HCT116 (cell line): ENCODE data around the gene IL1RAPL1. TPM values are rescaled to one million over a fixed set of nuclear protein-coding genes. Genes with fewer than 3 reads are reported as not detected.

Source experiments
- ATAC-seq: fragments of 200-7000 bp; cut with Tn5 transposase; 2 replicates; pipeline ENCODE4 v1.9.1; 2020; ENCODE audit warnings: mild to moderate bottlenecking, moderate library complexity
- BruUV-seq: library from RNA; stranded (reverse); fragments of 400-500 nt; replicated peaks from 2 replicates; lab custom pipeline; 2021; lab: Mats Ljungman, UMichigan
- CTCF ChIA-PET: fragments of 300-600 bp; sonication (Branson Sonifier 250); formaldehyde crosslinking; loops from one replicate; lab custom pipeline; 2021; ENCODE audit warnings: antibody characterized with exemption; lab: Charles Lee
- POLR2A ChIA-PET: fragments of 300-600, 350-600 bp; sonication (Branson Sonifier 250); formaldehyde crosslinking; loops from one replicate; lab custom pipeline; 2021; ENCODE audit warnings: antibody characterized with exemption; lab: Charles Lee
- RAD21 ChIA-PET, 2 experiments: fragments of 300-600 bp; sonication (Branson Sonifier 250); formaldehyde crosslinking; loops; one replicate each; lab custom pipeline; 2023; ENCODE audit warnings: low total read pairs in 2 of 2; ENCODE audit not compliant: uncharacterized antibody in 2 of 2, unreplicated experiment in 2 of 2, low non-redundant PET in 1 of 2; lab: Charles Lee
- DNase-seq: peaks from one replicate; pipeline ENCODE4 v3.0.0-alpha.2; 2010; ENCODE audit warnings: low read depth, low spot score
- H2AFZ ChIP-seq: fragments of 200-600 bp; shearing (Covaris generic), sonication (generic); 2 replicates; pipeline ENCODE4 v1.6.1; 2017; ENCODE audit warnings: low read depth, mixed run types, mixed read lengths, antibody characterized with exemption, low read length; ENCODE audit not compliant: poor library complexity, severe bottlenecking
- H3K27ac ChIP-seq: 2 replicates; pipeline ENCODE4 v1.5.1; 2012; ENCODE audit warnings: low read depth, low read length
- H3K27me3 ChIP-seq: fragments of 200-600 bp; sonication (generic); 2 replicates; pipeline ENCODE4 v1.6.1; 2016; ENCODE audit warnings: mixed run types, low read length, mixed read lengths; ENCODE audit not compliant: insufficient read depth
- H3K36me3 ChIP-seq, 2 experiments: fragments of 200-500 bp in 1 of 2; fragments of 200-600 bp in 1 of 2; sonication (Bioruptor generic) in 1 of 2; sonication (generic) in 1 of 2; 2 replicates each; pipeline versions ENCODE4 v1.5.1 to v1.6.1; 2014 to 2016; ENCODE audit warnings: low read length in 2 of 2, inconsistent platforms in 1 of 2, mixed read lengths in 1 of 2, mixed run types in 1 of 2; ENCODE audit not compliant: insufficient read depth in 2 of 2, control insufficient read depth in 1 of 2
- H3K4me1 ChIP-seq, 2 experiments: fragments of 200-600 bp in 1 of 2; sonication (generic) in 1 of 2; 2 replicates each; pipeline versions ENCODE4 v1.5.1 to v1.6.1; 2012 to 2017; ENCODE audit warnings: low read length in 2 of 2, inconsistent platforms in 1 of 2, mild to moderate bottlenecking in 1 of 2, mixed read lengths in 1 of 2, mixed run types in 1 of 2, moderate library complexity in 1 of 2; ENCODE audit not compliant: insufficient read depth in 2 of 2, control insufficient read depth in 1 of 2
- H3K4me2 ChIP-seq: fragments of 200-600 bp; sonication (generic); 2 replicates; pipeline ENCODE4 v1.6.1; 2017; ENCODE audit warnings: mixed run types, low read length, mixed read lengths
- H3K4me3 ChIP-seq, 2 experiments: fragments of 200-600 bp in 1 of 2; sonication (generic) in 1 of 2; replicated peaks in 1 of 2; 2 replicates each; pipeline ENCODE4 v1.5.1; 2011 to 2016; ENCODE audit warnings: low read length in 2 of 2, control low read depth in 1 of 2, low read depth in 1 of 2, mild to moderate bottlenecking in 1 of 2, mixed read lengths in 1 of 2, mixed run types in 1 of 2
- H3K79me2 ChIP-seq: fragments of 200-600 bp; sonication (generic); 2 replicates; pipeline ENCODE4 v1.6.1; 2017; ENCODE audit warnings: mild to moderate bottlenecking, mixed run types, low read length, moderate library complexity, mixed read lengths; ENCODE audit not compliant: insufficient read depth
- H3K9ac ChIP-seq: fragments of 200-600 bp; sonication (generic); 2 replicates; pipeline ENCODE4 v1.6.1; 2016; ENCODE audit warnings: low read length, mixed read lengths
- H3K9me2 ChIP-seq: fragments of 200-600 bp; sonication (generic), shearing (Covaris generic); 2 replicates; pipeline ENCODE4 v1.6.1; 2017; ENCODE audit warnings: mixed run types, mild to moderate bottlenecking, moderate library complexity; ENCODE audit not compliant: insufficient read depth
- H3K9me3 ChIP-seq, 2 experiments: fragments of 200-500 bp in 1 of 2; fragments of 200-600 bp in 1 of 2; sonication (Bioruptor generic) in 1 of 2; sonication (generic) in 1 of 2; 2 replicates each; pipeline ENCODE4 v1.6.1; 2014 to 2017; ENCODE audit warnings: low read length in 2 of 2, mixed read lengths in 2 of 2, inconsistent platforms in 1 of 2, low read depth in 1 of 2, mild to moderate bottlenecking in 1 of 2, mixed run types in 1 of 2, moderate library complexity in 1 of 2; ENCODE audit not compliant: control insufficient read depth in 1 of 2, insufficient read depth in 1 of 2
- H4K20me1 ChIP-seq: fragments of 200-600 bp; sonication (generic), shearing (Covaris generic); 2 replicates; pipeline ENCODE4 v1.6.1; 2017; ENCODE audit warnings: mixed run types, mild to moderate bottlenecking, moderate library complexity; ENCODE audit not compliant: insufficient read depth
- EZH2phosphoT487 ChIP-seq: fragments of 200-600 bp; IDR thresholded peaks from 2 replicates; pipeline ENCODE4 v1.6.1; 2018; ENCODE audit warnings: antibody characterized with exemption, borderline replicate concordance
- FOSL1 ChIP-seq: IDR thresholded peaks from 2 replicates; pipeline ENCODE4 v1.6.1; 2012; ENCODE audit warnings: low read depth
- RAD21 ChIP-seq: IDR thresholded peaks from 2 replicates; pipeline ENCODE4 v1.6.1; 2012; ENCODE audit warnings: low read depth, mild to moderate bottlenecking
- TCF7L2 ChIP-seq: IDR thresholded peaks from 2 replicates; pipeline ENCODE4 v1.7.0; 2011; ENCODE audit warnings: borderline replicate concordance, inconsistent platforms; ENCODE audit not compliant: insufficient read depth, insufficient read length; ENCODE audit errors: extremely low read depth
- ZFX ChIP-seq: fragments of 450-650 bp; IDR thresholded peaks from 2 replicates; pipeline ENCODE4 v1.6.1; 2017
- ZNF274 ChIP-seq: fragments of 200-500 bp; sonication (Bioruptor generic); IDR thresholded peaks from 2 replicates; pipeline ENCODE4 v1.6.1; 2014; ENCODE audit warnings: mild to moderate bottlenecking, low read depth, low read length, inconsistent platforms
- intact Hi-C: fragments of 100-400 bp; cut with micrococcal nuclease; formaldehyde crosslinking; loops from 2 replicates; pipeline ENCODE4 v1.10.0; 2022
- total RNA-seq: library from RNA; stranded (reverse); gene quantifications from one replicate; pipeline ENCODE4 v1.2.1, GENCODE V29; 2021; ENCODE audit not compliant: unreplicated experiment
- TF ChIP-seq, protein P1 (sequence below), 3 experiments: fragments of 200-600 bp in 1 of 3; sonication (generic) in 1 of 3; IDR thresholded peaks in 2 of 3; conservative IDR thresholded peaks in 1 of 3; 2 replicates each; pipeline ENCODE4 v1.5.1; 2012 to 2017; ENCODE audit warnings: low read depth in 2 of 3, low read length in 2 of 3, antibody characterized with exemption in 1 of 3, borderline replicate concordance in 1 of 3, control low read depth in 1 of 3, mild to moderate bottlenecking in 1 of 3, mixed read lengths in 1 of 3, mixed run types in 1 of 3, moderate library complexity in 1 of 3; ENCODE audit not compliant: insufficient read depth in 1 of 3

The IL1RAPL1 gene
- total RNA-seq, 1 experiment from 2014 or later = 2.8 TPM

DNA sequence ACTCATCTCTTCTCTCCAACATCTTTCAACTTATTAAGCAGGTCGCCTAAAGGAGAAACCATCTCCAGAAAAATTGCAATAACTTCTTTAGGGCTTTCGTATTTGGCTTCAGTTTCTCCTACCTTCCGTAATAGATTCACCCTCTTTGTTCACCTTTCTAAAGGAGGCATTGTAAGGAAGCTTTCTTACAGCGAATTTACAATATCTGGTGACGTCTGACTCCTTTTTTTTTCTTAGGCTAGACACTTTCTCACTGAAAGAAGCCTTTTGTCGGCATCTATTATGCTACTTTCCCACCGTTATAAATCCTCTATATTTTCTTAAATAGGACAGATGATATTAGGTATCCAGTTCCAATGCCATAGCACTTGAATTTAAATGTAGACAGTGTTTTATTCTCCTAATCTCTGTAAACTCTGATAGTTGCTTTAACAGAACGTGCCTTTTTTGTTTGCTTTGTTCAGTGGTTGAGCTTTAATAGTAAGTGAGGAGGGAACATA, 302.4 kb downstream of the IL1RAPL1 start (continued):
- no peak for TF ChIP-seq FOSL1

DNA sequence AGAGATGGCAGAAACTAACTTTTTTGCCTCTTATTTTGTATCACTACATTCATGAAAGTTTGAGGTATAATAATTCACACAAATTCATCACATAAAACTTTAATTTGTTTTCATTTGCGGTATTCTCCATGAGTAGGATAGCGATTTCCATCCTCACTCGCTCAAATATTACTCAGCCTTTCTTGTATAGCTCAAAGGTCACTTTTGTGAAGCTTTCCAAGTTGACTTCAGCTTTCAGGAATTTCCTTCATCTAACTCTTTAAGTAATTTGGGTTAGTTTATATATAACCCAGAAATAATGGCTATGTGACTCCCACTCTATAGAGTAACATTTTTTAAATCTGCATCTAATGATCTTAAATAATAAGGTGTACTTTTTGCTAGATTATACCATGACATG, 314.4 kb downstream of the IL1RAPL1 start:
- RAD21 ChIA-PET = no interaction called here
- H3K36me3 ChIP-seq = no peaks in the 10 kb centered on the region
- H3K4me2 ChIP-seq = no peak overlapping the region
- DNase-seq = no peak
- H3K9ac ChIP-seq = no peak overlapping the region
- no peaks in the 10 kb centered on the region for H3K9me3 ChIP-seq
- no peak overlapping the region for H3K4me3 ChIP-seq
- H4K20me1 ChIP-seq = no peaks in the 10 kb centered on the region
- no peaks in the 10 kb centered on the region for H3K4me1 ChIP-seq
- intact Hi-C loops = no loop called here
- ATAC-seq = no peak
- CTCF ChIA-PET = no interaction called here
- no peaks in the 10 kb centered on the region for H3K79me2 ChIP-seq
- H3K27ac ChIP-seq = no peak overlapping the region
- no peak for TF ChIP-seq RAD21
- no peak for TF ChIP-seq ZFX
- no peak for TF ChIP-seq ZNF274
- TF ChIP-seq, protein P1, sequence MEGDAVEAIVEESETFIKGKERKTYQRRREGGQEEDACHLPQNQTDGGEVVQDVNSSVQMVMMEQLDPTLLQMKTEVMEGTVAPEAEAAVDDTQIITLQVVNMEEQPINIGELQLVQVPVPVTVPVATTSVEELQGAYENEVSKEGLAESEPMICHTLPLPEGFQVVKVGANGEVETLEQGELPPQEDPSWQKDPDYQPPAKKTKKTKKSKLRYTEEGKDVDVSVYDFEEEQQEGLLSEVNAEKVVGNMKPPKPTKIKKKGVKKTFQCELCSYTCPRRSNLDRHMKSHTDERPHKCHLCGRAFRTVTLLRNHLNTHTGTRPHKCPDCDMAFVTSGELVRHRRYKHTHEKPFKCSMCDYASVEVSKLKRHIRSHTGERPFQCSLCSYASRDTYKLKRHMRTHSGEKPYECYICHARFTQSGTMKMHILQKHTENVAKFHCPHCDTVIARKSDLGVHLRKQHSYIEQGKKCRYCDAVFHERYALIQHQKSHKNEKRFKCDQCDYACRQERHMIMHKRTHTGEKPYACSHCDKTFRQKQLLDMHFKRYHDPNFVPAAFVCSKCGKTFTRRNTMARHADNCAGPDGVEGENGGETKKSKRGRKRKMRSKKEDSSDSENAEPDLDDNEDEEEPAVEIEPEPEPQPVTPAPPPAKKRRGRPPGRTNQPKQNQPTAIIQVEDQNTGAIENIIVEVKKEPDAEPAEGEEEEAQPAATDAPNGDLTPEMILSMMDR (IDR thresholded peaks at IDR 0.05 in 2 of 3, conservative IDR thresholded peaks at IDR 0.05 in 1 of 3; ENCODE audit: borderline replicate concordance in 1 of 3, insufficient read depth in 1 of 3, low read depth in 2 of 3, low read length in 2 of 3) = no peak
- no peak for TF ChIP-seq TCF7L2
- no peak for TF ChIP-seq EZH2phosphoT487
- no peak overlapping the region for H2AFZ ChIP-seq
- POLR2A ChIA-PET = no interaction called here
- no peaks in the 10 kb centered on the region for H3K9me2 ChIP-seq
- H3K27me3 ChIP-seq = no peaks in the 10 kb centered on the region
- no TSS peak for BruUV-seq
